Activated CD4-positive, alpha-beta memory T cell treated with anti-CD3 and anti-CD28 coated beads for 36 hours (primary cell): ENCODE measurements around the gene KIAA1549. TPM values are rescaled to one million over a fixed set of nuclear protein-coding genes. Genes with fewer than 3 reads are reported as not detected.

Source experiments
- CTCF ChIA-PET: fragments of 350-600 bp; sonication (Branson Sonifier 250); formaldehyde crosslinking; loops from one replicate; lab custom pipeline; 2021; ENCODE audit warnings: antibody characterized with exemption, inconsistent platforms; lab: Charles Lee
- POLR2A ChIA-PET: fragments of 350-600 bp; sonication (Branson Sonifier 250); formaldehyde crosslinking; loops from one replicate; lab custom pipeline; 2021; ENCODE audit warnings: antibody characterized with exemption; lab: Charles Lee
- DNase-seq: peaks from one replicate; pipeline ENCODE4 v3.0.0-alpha.2; 2020
- H3K27ac Mint-ChIP-seq: one replicate; pipeline ENCODE4 v1.8.0; 2021; ENCODE audit warnings: mixed read lengths
- H3K27me3 Mint-ChIP-seq: one replicate; pipeline ENCODE4 v1.8.0; 2021; ENCODE audit warnings: mixed read lengths
- H3K36me3 Mint-ChIP-seq: one replicate; pipeline ENCODE4 v1.8.0; 2021; ENCODE audit warnings: mixed read lengths
- H3K4me1 Mint-ChIP-seq: one replicate; pipeline ENCODE4 v1.8.0; 2021; ENCODE audit warnings: low read depth, mixed read lengths
- H3K4me3 Mint-ChIP-seq: one replicate; pipeline ENCODE4 v1.8.0; 2021; ENCODE audit warnings: mild to moderate bottlenecking, mixed read lengths
- H3K9me3 Mint-ChIP-seq: one replicate; pipeline ENCODE4 v1.8.0; 2021; ENCODE audit warnings: mixed read lengths
- intact Hi-C: fragments of 100-400 bp; cut with micrococcal nuclease; formaldehyde crosslinking; loops from one replicate; pipeline ENCODE4 v1.15.1; 2023
- total RNA-seq, 2 experiments: library from RNA; stranded (reverse); gene quantifications; one replicate each; pipeline ENCODE4 v1.2.3, GENCODE V29; 2021

Gene KIAA1549
- total RNA-seq, 2 experiments from 2014 or later, result 0.85 to 0.95 TPM

DNA sequence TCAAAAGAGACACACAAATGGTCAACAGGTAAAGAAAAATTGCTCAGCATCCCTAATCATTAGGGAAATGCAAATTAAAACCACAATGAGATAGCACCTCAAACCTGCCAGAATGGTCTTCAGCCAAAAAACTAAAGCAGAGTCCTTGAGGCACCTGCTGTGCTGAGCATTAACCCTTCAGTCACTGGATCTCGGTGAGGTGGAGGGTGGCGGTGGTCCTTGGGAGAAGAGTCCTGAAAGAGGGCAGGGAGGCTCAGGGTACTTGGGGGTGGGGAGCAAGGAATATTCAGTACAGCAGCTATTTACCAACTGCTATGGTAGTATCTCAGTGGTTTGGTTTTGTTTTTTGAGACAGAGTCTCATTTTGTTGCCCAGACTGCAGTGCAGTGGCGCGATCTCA lies 7.1 kb downstream of the KIAA1549 start:
- no peaks in the 10 kb centered on the region for H3K4me1 Mint-ChIP-seq
- no peak overlapping the region for H3K4me3 Mint-ChIP-seq
- H3K36me3 Mint-ChIP-seq, result no peaks in the 10 kb centered on the region
- ChIA-PET CTCF (interaction anchor here (1.1 kb wide), 1 partner anchor 88 kb away, joined by 5 read pairs; no protein-coding TSS in a partner anchor), POLR2A (no interaction called here)
- intact Hi-C loops, result no loop called here
- H3K27ac Mint-ChIP-seq, result no peak overlapping the region
- H3K27me3 Mint-ChIP-seq, result peaks cover 9% of the 10 kb centered on the region
- H3K9me3 Mint-ChIP-seq, result no peaks in the 10 kb centered on the region
- DNase-seq, result no peak

- Mint-ChIP-seq H3K4me1 (no peaks in the 10 kb centered on the region), H3K27me3 (no peaks in the 10 kb centered on the region), H3K9me3 (no peaks in the 10 kb centered on the region), H3K4me3 (no peak overlapping the region), H3K36me3 (no peaks in the 10 kb centered on the region), H3K27ac (no peak overlapping the region)
- POLR2A ChIA-PET, result no interaction called here
- CTCF ChIA-PET, result no interaction called here
- DNase-seq, result no peak
- intact Hi-C loops, result no loop called here
Observed at GRCh38 chr7:138970952-138971351, 10.2 kb downstream of the KIAA1549 start.

DNA sequence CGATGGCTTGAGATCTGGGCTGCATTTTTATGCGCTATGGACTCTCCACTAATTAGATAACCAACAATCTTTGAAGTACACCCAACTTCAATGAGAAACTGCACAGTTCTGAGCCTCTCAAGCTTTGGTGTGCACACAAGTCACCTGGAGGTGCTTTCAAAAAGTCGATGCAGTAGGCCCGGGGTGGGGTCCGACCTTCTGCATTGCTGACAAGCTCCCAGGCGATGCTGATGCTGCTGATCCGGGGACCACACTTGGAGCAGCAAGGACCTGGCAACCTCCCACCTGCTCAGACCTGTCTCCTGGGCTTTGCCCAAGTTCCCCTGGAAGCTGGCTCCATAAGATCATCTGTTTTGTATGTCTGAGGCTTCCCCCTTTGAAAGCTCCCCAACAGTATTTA lies 10.7 kb downstream of the KIAA1549 start:
- H3K36me3 Mint-ChIP-seq, result no peaks in the 10 kb centered on the region
- POLR2A ChIA-PET, result no interaction called here
- H3K9me3 Mint-ChIP-seq, result no peaks in the 10 kb centered on the region
- no peak for DNase-seq
- intact Hi-C loops, result no loop called here
- no peaks in the 10 kb centered on the region for H3K4me1 Mint-ChIP-seq
- no peak overlapping the region for H3K27ac Mint-ChIP-seq
- no peak overlapping the region for H3K4me3 Mint-ChIP-seq
- no peaks in the 10 kb centered on the region for H3K27me3 Mint-ChIP-seq
- CTCF ChIA-PET, result no interaction called here

- POLR2A ChIA-PET, result no interaction called here
- H3K9me3 Mint-ChIP-seq, result no peaks in the 10 kb centered on the region
- H3K4me3 Mint-ChIP-seq, result no peak overlapping the region
- H3K27ac Mint-ChIP-seq, result no peak overlapping the region
- no peak for DNase-seq
- no peaks in the 10 kb centered on the region for H3K36me3 Mint-ChIP-seq
- CTCF ChIA-PET, result no interaction called here
- peaks cover 2% of the 10 kb centered on the region for H3K27me3 Mint-ChIP-seq
- peaks cover 2% of the 10 kb centered on the region for H3K4me1 Mint-ChIP-seq
- intact Hi-C loops, result no loop called here
Observed at GRCh38 chr7:138967159-138967558, 14.0 kb downstream of the KIAA1549 start.

DNA sequence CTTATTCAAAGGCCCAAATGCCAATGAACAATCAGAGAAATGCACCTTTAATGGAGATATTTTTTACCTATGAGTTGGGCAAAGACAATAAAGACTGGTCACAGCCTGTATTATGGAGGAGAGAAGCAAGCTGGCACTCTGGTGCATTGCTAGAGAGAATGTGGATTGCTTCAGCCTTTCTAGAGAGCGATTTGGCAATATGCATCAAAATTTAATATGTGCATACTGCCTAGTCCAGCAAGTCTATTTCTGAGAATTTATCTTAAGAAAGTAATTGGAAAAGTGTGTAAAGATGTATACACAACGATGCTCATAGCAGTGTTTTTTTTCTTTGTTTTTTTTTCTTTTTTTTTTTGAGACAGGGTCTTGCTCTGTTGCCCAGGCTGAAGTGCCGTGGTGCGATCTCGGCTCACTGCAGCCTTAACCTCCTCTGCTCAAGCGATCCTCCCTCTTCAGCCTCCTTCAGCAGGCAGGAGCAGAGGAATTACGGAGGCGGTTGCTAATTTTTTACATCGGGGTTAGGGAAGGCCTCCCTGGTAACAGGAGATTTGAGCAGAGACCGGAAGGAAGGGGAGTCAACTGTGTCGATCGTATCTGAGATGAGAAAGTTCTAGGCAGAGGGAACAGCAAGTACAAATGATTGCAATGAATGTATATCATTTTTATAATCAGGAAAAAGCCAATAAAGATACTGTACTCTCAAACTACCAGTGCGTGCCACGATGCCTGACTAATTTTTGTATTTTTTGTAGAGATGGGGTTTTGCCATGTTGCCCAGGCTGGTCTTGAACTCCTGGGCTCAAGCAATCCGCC lies 16.4 kb downstream of the KIAA1549 start:
- POLR2A ChIA-PET, result no interaction called here
- DNase-seq, result no peak
- H3K4me3 Mint-ChIP-seq, result no peak overlapping the region
- intact Hi-C loops, result no loop called here
- no peaks in the 10 kb centered on the region for H3K36me3 Mint-ChIP-seq
- H3K27ac Mint-ChIP-seq, result no peak overlapping the region
- peaks cover 2% of the 10 kb centered on the region for H3K4me1 Mint-ChIP-seq
- no peaks in the 10 kb centered on the region for H3K9me3 Mint-ChIP-seq
- CTCF ChIA-PET, result no interaction called here
- H3K27me3 Mint-ChIP-seq, result peaks cover 2% of the 10 kb centered on the region

DNA sequence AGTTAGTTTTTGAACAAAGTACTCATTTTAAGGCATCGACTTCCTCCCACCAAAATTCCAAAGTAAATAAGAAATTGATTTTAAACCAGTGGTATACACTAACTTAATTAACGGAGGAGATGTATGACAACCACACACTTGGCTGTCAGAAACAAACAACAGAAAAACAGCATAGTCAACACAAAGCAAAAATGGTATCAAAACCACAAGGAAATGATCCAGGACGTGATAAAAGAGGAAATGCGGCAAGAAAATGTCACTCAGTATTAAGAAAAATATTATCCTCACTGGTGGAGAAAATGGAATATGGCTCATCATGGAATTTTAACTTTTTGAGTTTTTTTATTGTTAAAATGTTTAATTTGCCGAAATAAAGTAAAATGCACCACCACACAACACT lies 17.5 kb downstream of the KIAA1549 start:
- no peaks in the 10 kb centered on the region for H3K36me3 Mint-ChIP-seq
- CTCF ChIA-PET, result no interaction called here
- peaks cover 2% of the 10 kb centered on the region for H3K27me3 Mint-ChIP-seq
- no peak for DNase-seq
- H3K4me1 Mint-ChIP-seq, result peaks cover 2% of the 10 kb centered on the region
- no peaks in the 10 kb centered on the region for H3K9me3 Mint-ChIP-seq
- H3K4me3 Mint-ChIP-seq, result no peak overlapping the region
- no peak overlapping the region for H3K27ac Mint-ChIP-seq
- POLR2A ChIA-PET, result no interaction called here
- intact Hi-C loops, result no loop called here

- Mint-ChIP-seq H3K27me3 (peaks cover 2% of the 10 kb centered on the region), H3K27ac (no peak overlapping the region), H3K4me1 (peaks cover 2% of the 10 kb centered on the region), H3K4me3 (no peak overlapping the region), H3K9me3 (no peaks in the 10 kb centered on the region), H3K36me3 (no peaks in the 10 kb centered on the region)
- ChIA-PET POLR2A (no interaction called here), CTCF (no interaction called here)
- intact Hi-C loops, result no loop called here
- DNase-seq, result no peak
Observed at GRCh38 chr7:138962561-138963270, 18.5 kb downstream of the KIAA1549 start.

DNA sequence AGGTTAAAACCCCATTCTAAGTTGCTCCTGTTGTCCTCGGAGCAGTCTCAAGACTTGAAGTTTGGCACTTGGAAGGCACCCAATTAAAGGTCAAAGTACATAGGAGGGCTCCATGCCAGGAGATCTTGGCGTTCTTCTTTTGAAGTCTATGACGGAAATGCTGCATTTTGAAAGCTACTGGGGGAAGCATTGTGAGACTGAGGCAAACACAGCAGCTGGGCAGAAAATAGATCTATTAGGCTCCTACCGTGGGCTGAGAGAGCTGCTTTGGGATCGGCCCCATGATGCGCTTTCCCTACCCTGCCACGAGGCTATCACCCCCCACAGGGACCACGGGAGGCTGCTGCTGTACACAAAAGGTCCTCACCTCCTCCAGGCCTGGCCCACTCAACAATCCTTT lies 20.0 kb downstream of the KIAA1549 start:
- Mint-ChIP-seq H3K36me3 (no peaks in the 10 kb centered on the region), H3K27ac (no peak overlapping the region), H3K4me1 (peaks cover 2% of the 10 kb centered on the region), H3K4me3 (no peak overlapping the region), H3K27me3 (peaks cover 2% of the 10 kb centered on the region), H3K9me3 (peaks cover 10% of the 10 kb centered on the region)
- intact Hi-C loops, result no loop called here
- DNase-seq, result no peak
- ChIA-PET POLR2A (no interaction called here), CTCF (no interaction called here)

- Mint-ChIP-seq H3K9me3 (peaks cover 13% of the 10 kb centered on the region), H3K36me3 (no peaks in the 10 kb centered on the region), H3K4me3 (no peak overlapping the region), H3K27ac (no peak overlapping the region), H3K27me3 (peaks cover 2% of the 10 kb centered on the region), H3K4me1 (no peaks in the 10 kb centered on the region)
- no peak for DNase-seq
- CTCF ChIA-PET, result no interaction called here
- POLR2A ChIA-PET, result no interaction called here
- intact Hi-C loops, result no loop called here
Observed at GRCh38 chr7:138958391-138958956, 22.7 kb downstream of the KIAA1549 start.

- no peaks in the 10 kb centered on the region for H3K27me3 Mint-ChIP-seq
- CTCF ChIA-PET, result no interaction called here
- H3K4me1 Mint-ChIP-seq, result no peaks in the 10 kb centered on the region
- POLR2A ChIA-PET, result no interaction called here
- H3K9me3 Mint-ChIP-seq, result peaks cover 13% of the 10 kb centered on the region
- no peak overlapping the region for H3K27ac Mint-ChIP-seq
- no peaks in the 10 kb centered on the region for H3K36me3 Mint-ChIP-seq
- DNase-seq, result no peak
- intact Hi-C loops, result no loop called here
- no peak overlapping the region for H3K4me3 Mint-ChIP-seq
Observed at GRCh38 chr7:138957753-138958390, 23.3 kb downstream of the KIAA1549 start.

DNA sequence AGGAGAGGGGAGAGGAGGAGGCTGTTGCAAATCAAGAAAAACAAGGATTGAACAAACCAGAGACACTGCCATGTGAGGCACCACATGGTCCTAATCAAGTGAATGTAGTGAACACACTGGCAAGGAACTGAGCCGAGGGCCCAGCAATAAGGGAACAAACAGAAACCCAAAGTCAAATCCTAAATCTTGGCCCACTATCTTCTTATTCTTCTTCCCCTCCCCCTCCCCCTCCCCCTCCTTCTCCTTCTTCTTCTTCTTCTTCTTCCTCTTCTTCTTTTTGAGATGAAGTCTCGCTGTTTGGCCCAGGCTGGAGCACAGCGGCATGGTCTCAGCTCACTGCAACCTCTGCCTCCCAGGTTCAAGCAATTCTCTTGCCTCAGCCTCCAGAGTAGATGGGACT lies 24.0 kb downstream of the KIAA1549 start:
- H3K4me1 Mint-ChIP-seq, result no peaks in the 10 kb centered on the region
- H3K9me3 Mint-ChIP-seq, result peaks cover 13% of the 10 kb centered on the region
- H3K27ac Mint-ChIP-seq, result no peak overlapping the region
- ChIA-PET POLR2A (no interaction called here), CTCF (no interaction called here)
- intact Hi-C loops, result no loop called here
- no peaks in the 10 kb centered on the region for H3K36me3 Mint-ChIP-seq
- H3K4me3 Mint-ChIP-seq, result no peak overlapping the region
- no peak for DNase-seq
- no peaks in the 10 kb centered on the region for H3K27me3 Mint-ChIP-seq
